Erythroblast (primary cell): Measurements from ENCODE around the gene ATXN7.
A peak's percentile ranks its signal among the peaks of the same experiment; 100 is the strongest.

Experiments
- DNase-seq, 2 experiments: peaks; one replicate each; lab custom pipeline; 2025; lab: John Stamatoyannopoulos, UW
- GATA1 ChIP-seq: IDR thresholded peaks from 2 replicates; pipeline ENCODE4 v1.6.1; 2011; ENCODE audit warnings: low read depth, mild to moderate bottlenecking, control low read depth, low read length, moderate library complexity
- POLR2A ChIP-seq: IDR thresholded peaks from 2 replicates; pipeline ENCODE4 v1.6.1; 2011; ENCODE audit warnings: mild to moderate bottlenecking, low read length

The ATXN7 gene

GRCh38 chr3:64019879-64020278, 156.2 kb downstream of the ATXN7 start:
- TF ChIP-seq GATA1, result no peak
- TF ChIP-seq POLR2A, result no peak
- no peak for DNase-seq

- no peak for TF ChIP-seq POLR2A
- no peak for TF ChIP-seq GATA1
- peak; percentile 45 to 46 for DNase-seq
These were observed 158.3 kb downstream of the ATXN7 start for GRCh38 chr3:64021922-64022321.

DNA sequence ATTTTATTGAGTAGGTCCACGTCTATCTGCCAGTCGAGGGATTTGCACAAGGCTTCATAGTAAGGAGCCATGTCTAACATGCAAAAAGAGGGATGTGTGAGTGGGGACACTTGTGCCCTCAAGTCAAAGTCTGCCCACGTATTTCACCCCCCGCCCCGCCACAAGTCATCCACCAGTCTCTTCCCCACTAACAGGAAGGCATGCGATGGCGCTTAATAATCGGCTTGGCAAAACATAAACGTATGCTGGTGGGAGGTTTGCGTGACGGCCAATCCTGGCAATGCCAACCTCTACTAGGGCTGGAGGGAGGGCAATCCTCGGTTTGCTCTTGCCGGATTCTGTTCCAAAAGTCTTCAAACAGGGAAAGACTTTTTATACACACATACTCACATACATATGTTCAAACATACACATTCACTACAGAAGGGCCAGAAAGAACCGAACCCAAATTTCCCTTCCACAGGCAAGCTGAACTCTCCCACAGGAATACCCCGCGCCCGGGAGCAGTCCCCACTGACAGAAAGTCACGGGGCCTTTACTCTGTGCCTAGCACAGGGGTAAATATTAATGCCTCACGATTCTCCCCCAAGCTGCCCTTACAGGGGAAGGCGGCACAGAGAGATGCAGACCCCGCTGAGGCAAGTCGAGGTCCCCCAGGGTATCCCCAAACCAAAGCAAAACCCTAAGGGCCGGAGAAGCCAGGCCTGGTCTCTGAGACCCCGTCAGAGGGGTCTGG, 159.0 kb downstream of the ATXN7 start:
- no peak for TF ChIP-seq POLR2A
- TF ChIP-seq GATA1, result no peak
- DNase-seq, result peak; percentile 51 to 65

- TF ChIP-seq POLR2A, result peak; percentile 88
- no peak for TF ChIP-seq GATA1
- peak; percentile 92 to 94 for DNase-seq
These were observed 159.7 kb downstream of the ATXN7 start, which contains the start of gene PSMD6 for GRCh38 chr3:64023187-64023860. PSMD6 (minus strand) TSS chr3:64023494; CDS start chr3:64023419, 75 bp downstream.

DNA sequence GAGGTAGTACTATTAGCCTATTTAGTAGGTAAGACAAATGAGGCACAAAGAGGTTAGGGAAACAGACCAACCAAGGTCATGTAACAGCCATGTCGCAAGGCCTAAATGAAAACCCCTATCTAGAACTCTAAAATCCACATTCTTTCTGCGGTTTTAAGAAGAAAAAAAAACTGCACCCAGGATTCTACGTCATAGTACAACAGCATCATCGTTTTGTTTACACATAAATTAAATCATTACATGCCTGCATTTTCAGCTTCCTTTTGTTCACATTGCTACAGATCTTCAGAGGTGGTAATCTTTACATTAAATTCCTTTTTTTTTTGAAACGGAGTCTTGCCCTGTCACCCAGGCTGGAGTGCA, 160.2 kb downstream of the ATXN7 start:
- no peak for DNase-seq

DNA sequence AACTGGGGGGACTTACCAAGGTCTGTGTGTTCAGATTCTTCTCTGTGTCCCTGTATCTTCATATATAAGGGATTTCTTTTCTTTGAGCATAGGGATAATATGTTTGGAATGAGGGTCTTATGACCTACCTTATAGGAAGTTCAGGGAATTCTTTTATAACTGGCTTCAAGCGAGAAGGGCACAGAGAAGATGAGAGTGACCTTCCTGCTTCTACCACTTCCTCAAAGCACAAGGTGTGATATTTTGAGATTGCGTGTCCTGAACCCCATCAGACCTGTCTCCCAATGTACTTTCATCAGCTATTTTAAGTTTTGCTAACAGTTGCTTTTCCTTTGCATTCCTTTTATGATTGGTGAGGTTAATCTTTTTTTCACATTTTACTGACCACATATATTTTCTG, 162.7 kb downstream of the ATXN7 start:
- DNase-seq, result no peak

More for the DNA sequence above, 160.2 kb downstream of the ATXN7 start:
- no peak for TF ChIP-seq POLR2A
- TF ChIP-seq GATA1, result no peak

DNA sequence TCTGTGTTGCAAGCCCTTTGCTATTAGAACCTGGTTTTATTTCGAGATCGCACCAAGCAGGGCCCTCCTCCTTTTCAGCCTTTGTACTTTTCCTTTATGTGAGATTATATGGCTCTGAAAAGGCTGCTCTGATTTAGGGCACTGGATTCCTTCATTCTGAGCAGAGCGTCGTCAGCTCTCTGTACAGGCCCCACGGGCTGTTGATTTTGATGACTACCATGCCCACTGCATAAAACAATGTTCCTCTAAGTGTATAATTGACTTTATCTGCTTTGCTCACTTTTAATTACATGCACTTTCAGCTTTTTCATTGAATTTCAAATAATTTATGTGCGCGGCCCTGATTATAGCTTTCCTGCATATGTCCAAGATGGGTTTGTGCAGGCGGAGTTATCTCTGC, 164.0 kb downstream of the ATXN7 start:
- TF ChIP-seq GATA1 (no peak), POLR2A (no peak)
- no peak for DNase-seq

More for the DNA sequence above, 162.7 kb downstream of the ATXN7 start:
- TF ChIP-seq POLR2A (no peak), GATA1 (no peak)

DNA sequence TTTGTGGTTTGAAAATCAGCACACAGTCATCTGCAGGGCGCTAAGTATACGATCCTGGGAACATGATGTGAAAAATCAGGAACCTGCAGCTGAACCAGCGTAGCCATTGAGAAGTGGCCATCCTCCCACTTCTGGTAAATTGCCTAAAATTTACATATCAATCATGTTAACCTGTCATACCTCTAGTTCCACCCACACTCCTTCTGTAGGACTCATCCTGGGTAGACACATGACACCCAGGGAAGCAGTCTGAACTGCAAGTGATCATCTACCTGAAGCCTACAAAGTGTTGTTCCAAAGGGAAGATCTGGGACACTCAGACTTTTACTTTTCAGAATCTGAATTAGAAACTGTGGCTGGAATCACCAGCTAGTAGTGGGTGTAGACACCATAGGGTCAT, 165.1 kb downstream of the ATXN7 start:
- DNase-seq, result no peak
- no peak for TF ChIP-seq GATA1
- no peak for TF ChIP-seq POLR2A

DNA sequence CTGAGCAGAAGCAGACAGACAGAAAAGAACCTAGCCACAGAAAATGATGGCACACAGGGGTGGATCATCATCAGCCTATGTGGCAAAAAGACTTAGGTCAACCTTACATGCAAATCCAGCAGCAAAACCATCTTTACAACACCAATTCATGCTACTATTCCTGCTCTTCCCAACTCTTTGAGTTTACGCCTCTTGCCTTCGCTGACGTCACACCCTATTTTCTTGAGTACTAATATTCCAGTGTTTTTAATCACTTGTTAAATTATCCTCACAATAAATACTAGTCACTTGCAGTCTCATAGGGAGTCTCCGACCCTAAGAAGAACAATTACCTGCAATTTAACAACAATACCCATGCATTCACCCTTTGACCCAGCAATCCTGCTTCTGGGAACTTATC, 165.6 kb downstream of the ATXN7 start:
- DNase-seq, result no peak
- no peak for TF ChIP-seq POLR2A
- no peak for TF ChIP-seq GATA1

- TF ChIP-seq GATA1 (no peak), POLR2A (no peak)
These were observed 167.1 kb downstream of the ATXN7 start for GRCh38 chr3:64030741-64031140.

DNA sequence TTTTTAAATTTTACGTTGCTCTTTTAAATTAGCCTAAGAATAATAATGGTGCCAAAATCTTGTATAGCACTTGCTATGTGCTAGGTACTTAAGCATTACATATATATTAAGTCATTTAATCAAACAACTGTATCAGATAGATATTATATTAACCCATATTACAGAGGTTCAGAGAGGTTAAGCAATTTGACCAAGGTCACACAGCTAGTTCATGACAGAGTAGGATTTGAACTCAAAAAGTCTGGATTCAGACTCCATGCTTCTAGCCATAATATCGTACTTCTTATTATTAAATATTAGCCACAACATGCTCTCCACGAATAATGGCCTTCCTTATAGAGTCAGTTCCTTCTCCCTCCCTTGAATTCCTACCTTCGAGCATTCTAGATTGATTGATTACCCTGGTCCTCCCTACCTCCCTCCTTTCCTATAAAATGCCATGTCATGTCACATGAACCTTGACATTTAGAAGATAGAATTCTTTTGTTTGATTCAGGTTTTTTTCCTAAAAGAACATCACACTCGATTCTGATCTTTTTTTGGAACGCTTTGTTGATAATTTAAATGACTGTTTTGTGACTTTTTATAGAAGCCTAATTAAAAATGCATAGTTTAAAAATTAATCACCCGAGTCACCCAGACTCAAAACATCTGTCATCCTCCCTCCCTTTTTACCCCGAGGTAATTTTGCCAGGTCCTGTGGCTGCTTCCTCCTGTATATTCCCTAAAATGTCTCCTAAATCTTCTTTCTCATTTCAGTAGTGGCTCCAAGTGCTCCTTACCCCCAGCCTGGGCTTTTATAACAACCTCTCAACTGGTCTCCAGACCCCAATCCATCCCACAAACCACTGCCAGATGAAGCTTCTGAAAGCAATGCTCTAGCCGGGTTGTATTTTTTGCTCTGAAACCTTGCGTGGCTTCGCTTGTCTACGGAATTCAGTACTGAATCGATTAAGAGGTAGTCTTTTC, 168.2 kb downstream of the ATXN7 start:
- no peak for TF ChIP-seq GATA1
- TF ChIP-seq POLR2A, result no peak
- no peak for DNase-seq

More at GRCh38 chr3:64030741-64031140, 167.1 kb downstream of the ATXN7 start:
- peak; percentile 65 to 82 for DNase-seq

GRCh38 chr3:64033069-64033468, 169.4 kb downstream of the ATXN7 start:
- DNase-seq, result no peak
- no peak for TF ChIP-seq POLR2A

GRCh38 chr3:64037084-64037483, 173.4 kb downstream of the ATXN7 start:
- no peak for DNase-seq
- no peak for TF ChIP-seq GATA1
- no peak for TF ChIP-seq POLR2A

DNA sequence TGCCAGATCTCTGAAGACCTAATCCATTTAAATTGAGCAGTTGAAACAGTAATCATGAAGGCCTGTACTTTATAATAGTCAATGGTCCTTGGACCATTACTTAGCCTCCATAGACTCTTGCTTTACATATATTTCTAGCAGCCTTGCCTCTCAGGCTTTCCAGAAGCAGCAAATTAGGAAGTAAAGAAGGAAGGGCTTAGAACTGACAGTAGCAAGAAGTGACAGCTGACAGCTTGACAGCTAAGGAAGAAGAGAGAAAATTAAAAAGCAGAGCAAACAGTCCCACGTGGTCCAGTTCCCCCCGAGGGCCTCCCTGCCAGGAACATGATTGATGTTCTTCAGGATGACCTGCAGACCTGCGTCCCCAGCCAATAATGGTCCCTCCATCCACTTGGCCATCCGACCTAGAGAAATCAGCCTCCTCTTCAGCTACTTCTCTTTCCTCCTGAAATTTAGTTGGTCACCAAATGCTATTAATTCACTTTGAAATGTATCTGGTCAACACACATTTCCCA, 174.6 kb downstream of the ATXN7 start:
- TF ChIP-seq GATA1, result no peak
- no peak for DNase-seq
